HTR-8/SVneo (cell line): ENCODE results near the gene LIN7B.

Experiments
- DNase-seq: peaks from one replicate; pipeline ENCODE4 v3.0.0; 2011; ENCODE audit warnings: low spot score, mixed read lengths; ENCODE audit not compliant: insufficient read length
- FAIRE-seq: peaks from 2 replicates; lab custom pipeline; 2011; peaks lifted over from hg19 to GRCh38; lab: Jason Lieb, UNC

LIN7B gene

DNA sequence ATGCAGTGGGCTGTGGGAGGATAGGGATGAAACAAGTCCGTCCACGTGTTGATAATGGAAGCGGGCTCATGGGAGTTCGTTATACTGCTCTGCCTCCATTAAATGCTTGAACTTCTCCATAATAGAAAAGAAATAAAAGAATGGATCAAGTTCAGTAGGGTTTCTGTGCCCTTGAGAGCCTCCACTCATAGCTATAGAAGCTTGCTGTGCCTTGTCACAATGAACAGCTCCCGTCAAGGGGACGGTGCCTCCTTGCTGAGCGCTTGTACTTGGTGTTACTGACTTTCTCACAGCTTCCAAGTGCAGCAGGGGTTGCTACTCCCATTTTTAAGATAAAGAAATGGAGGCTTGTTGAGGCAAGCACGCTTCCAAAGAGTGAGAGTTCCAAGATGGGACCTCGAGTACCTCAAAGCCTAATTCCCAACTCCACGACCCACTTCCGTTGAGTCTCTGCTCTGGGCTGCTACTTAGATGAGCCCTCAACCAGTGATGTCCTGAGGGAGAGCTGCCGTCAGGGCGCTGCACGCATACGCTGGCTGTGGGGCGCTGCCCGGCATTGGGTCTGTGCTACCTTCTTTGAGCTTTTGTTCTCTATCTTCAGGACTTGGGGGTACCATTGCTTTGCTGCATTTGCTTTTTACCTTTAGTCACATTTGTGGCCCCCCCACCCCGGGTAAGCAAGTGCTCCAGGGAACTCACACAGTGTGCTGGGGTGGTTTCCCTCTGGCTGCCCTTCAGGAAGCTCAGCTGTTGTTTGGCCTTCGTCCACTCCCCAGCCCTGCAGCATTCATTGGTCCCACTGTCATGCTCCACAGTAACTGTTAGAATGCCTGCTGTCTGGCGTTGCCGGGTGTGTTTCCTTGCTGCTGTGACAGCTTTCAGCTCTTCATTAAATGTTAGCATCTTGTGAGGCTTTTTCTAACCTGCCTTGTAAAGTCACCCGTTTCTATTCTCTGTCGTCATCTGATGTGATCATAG is 19.4 kb upstream of the LIN7B start:
- DNase-seq, result no peak
- FAIRE-seq, result no peak

DNA sequence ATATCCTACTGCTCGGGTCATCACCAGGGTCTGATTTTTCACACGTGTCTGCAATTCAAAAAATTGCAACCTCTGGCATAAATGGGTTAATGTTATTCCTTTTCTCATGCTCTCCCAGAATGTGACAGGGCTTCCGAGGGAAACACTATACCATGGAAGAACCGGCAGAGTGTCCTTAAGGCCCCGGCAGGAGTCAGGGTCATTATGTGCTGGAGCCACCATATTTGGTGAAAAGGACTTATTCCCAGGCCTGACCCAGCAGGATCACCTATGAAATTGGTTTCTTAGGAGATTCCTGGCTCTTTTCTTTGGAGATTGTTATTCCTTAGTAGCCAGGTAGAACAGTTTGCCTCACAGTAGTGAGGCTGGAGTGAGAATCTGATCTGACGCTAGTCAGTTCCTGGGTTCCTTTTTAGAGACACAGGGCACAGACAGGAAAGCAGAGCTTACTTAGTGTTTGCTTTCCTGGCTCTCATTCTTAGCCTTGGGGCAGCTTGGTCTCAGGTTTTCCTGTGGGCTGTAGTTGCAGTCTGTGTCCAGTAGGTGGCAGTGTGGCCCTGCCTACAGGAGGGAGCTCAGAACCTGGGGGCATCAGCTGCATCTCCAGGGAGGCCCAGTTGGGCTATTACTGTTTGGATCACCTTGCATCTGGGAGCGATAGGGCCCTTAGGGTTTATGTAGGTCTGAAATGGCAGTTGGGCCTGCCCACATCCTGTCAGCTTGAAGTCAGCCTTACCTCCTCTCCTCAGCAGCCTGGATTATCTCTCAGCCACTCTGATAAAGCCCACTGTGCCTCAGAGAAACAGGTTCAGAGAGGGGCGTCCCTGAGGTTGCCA is 16.5 kb upstream of the LIN7B start:
- DNase-seq (peak; percentile 71), FAIRE-seq (peak; percentile 52)

DNA sequence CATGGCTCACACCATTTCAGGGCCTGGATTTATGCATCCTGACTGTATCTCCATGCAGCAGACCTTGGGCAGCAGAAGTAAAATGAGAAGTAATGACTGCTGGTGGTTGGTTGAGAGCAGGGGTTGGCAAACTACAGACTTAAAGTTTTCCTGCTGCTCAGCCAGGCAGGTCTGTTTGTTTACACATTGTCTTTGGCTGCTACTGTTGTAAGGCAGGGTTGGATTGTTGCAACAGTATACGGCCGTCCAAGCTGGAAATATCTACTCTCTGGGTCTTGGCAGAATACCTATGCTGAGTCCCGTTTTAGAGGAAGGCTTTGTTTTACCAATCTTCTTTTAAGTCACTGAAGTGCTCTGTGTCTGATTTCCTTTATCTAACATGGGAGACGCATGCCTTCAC is 15.4 kb upstream of the LIN7B start:
- DNase-seq (no peak), FAIRE-seq (no peak)

DNA sequence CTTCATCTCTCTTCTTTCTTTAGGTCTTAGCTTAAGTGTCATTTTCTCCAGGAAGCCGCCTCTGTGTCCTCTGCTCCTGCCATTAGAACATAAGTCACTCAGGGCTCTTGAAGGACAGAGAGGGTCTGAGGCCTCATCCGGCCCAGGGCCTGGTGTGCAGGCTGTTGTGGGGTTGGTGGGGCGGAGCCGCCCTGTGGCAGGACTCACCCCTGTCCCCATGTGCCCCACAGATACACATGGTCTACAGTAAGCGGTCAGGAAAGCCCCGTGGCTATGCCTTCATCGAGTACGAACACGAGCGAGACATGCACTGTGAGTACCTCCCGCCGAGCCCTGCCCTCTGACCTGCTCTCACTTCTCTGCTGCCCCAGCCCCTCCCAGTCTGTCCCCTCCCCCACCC is 13.0 kb upstream of the LIN7B start:
- FAIRE-seq, result no peak
- DNase-seq, result no peak

DNA sequence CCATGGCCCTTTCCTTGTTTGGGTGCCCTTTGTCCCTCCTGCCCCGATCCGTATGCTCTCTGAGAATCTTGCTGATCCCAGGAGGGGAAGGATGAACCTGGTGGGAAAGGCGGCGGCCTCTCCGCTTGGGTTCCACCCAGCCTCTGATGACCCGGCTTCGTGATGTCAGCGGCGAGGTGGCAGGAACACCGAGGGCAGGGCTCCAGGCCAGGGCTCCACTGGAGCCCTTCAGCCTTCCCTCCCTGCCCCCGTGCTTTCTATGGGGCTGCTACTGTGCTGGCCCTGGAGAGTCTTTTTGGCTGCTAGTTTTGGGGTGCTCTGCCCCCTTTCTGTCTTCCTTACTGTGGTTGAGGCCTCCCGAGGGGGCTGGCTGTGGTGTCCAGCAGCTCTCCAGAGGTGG is 11.9 kb upstream of the LIN7B start:
- FAIRE-seq, result no peak
- DNase-seq, result no peak

DNA sequence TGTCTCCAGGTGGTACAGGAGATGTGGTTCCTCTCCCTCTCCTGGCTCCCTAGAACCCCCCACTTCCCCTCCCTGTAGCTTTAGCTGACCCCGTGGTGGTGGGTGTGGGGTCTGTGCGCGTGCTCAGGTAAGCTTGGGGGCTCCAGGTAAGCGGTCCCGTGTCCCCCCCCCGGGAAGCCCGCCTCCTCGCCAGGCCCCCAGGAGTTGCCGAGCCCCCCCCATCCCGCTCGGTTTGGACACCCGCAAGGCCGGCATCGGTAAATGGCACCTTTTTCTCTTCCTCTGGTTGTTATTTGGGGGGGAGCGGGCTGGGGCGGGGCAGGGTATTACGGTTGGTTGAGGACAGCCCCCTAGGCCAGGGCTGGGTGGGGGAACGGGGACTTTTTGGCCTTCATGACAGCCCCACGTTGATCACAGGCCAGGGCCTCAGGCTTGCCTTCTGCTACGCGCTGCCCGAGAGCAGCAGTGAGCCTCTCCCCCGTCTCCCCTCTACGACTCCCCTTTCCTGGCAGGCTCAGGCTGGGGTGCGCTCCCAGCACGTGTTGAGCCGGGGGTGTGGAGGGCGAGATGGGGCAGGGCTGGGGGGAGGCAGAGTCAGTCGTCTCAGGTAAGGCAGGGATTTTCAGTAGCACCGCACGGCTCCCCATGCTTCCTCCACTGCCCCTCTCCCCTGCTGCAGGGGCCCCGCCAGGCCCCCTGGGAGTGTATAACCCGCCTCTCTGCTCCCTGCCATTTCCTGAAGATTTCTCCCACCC is 10.7 kb upstream of the LIN7B start:
- FAIRE-seq, result no peak
- no peak for DNase-seq

DNA sequence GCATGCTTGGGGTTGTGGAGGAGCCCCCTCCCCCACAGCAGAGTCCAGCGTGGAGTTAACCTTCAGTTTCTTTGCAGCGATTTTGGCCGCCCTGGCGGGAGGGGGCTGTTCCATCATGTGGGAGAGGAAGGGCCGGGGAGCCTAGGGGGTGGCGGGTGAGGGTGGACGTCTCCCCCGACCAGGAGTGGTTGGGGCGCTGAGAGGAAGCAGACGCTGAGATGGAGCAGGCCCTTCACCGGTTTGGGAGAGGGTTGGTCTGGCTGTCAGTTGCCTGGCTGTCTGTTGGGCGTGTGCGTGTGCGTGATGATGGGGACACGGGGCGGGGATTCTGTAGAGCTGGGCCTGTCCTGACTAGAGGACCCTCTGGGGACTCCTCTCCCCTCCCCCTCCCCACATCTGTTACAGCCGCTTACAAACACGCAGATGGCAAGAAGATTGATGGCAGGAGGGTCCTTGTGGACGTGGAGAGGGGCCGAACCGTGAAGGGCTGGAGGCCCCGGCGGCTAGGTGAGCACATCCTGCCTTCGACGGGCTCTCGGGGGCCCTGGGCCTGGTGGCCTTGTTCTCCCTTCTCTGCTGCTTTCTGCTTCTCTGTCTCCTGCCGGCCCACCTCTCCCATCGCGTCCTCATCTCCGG is 9.8 kb upstream of the LIN7B start:
- FAIRE-seq, result no peak
- DNase-seq, result no peak

DNA sequence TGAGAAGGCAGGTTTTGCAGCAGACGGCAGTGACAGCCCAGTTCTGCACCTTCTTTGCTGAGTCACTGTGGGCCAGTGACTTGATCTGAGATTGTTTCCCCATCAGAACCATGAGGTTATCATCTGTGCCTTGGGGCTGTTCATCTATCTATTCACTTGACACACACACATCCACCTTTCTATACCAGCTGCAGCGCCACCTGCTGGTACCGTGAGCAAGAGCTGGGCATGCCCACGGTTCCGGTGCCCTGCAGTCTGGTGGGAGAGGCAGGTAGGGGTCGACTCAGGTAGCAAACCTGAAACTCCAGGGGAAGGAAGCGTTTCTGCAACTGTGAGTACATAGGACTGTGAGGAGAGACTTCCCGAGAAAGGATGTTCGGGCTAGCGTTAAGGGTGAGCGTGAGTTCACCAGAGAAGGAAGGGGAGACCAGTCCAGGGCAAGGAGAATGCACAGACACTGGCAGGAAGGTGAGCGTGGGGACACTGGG is 7.5 kb upstream of the LIN7B start:
- FAIRE-seq (peak; percentile 83), DNase-seq (peak; percentile 41)

DNA sequence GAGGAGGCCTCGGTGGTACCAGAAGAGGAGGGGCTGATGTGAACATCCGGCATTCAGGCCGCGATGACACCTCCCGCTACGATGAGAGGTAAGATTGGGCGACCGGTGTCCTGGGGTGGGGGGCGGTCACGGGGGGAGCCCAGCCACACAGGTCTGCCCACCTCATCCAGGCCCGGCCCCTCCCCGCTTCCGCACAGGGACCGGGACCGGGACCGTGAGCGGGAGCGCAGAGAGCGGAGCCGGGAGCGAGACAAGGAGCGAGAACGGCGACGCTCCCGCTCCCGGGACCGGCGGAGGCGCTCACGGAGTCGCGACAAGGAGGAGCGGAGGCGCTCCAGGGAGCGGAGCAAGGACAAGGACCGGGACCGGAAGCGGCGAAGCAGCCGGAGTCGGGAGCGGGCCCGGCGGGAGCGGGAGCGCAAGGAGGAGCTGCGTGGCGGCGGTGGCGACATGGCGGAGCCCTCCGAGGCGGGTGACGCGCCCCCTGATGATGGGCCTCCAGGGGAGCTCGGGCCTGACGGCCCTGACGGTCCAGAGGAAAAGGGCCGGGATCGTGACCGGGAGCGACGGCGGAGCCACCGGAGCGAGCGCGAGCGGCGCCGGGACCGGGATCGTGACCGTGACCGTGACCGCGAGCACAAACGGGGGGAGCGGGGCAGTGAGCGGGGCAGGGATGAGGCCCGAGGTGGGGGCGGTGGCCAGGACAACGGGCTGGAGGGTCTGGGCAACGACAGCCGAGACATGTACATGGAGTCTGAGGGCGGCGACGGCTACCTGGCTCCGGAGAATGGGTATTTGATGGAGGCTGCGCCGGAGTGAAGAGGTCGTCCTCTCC is 6.3 kb upstream of the LIN7B start:
- no peak for FAIRE-seq
- no peak for DNase-seq

DNA sequence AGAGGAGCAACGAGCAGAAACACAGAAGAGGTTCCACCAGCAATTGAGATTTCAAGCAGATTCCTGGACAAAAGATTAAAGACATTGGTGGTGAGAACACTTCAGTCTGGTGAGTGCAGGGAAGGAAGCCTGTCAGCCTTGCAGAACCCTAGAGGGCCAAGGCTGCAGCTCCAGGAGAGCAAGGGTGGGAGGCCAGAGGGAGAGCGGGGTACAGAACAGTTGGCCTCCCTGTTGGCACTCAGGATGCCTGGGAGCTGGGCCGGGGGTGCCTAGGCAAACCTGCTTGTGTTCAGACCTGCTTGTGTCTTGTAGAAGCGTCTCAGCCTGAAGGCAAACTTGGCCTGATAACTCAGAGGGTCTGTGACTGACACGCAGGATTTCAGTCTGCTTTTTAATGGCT is 5.1 kb upstream of the LIN7B start:
- DNase-seq (no peak), FAIRE-seq (no peak)

DNA sequence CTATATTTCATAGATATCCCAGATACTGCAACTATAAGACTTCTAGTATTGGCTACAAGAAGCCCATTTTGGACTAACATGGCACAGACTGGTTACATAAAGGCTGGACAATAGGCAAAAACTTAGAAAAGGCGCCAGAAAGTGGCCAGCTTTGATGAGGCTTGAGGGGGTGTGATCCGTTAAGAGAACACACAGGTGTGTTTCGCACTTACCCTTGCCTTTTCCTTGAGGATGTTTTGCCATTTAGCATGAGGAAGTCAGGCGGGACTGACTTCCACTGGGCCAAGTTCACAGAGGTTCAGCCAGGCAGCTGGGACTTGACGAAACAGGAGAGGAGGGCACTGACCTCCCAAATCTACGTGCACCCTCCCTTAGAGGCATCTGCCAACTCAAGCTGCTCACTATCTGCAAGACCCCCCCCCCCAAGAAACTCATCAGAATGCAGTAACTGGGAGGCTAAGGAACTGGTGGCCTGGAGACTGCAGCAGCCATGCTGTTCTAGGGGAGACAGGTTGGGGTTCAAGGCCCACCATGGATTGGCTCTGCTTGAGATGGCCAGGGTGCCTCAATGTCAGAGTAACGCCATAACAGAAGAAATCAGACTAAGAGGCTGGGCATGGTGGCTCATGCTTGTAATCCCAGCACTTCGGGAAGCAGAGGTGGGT is 4.5 kb upstream of the LIN7B start:
- FAIRE-seq (no peak), DNase-seq (no peak)

DNA sequence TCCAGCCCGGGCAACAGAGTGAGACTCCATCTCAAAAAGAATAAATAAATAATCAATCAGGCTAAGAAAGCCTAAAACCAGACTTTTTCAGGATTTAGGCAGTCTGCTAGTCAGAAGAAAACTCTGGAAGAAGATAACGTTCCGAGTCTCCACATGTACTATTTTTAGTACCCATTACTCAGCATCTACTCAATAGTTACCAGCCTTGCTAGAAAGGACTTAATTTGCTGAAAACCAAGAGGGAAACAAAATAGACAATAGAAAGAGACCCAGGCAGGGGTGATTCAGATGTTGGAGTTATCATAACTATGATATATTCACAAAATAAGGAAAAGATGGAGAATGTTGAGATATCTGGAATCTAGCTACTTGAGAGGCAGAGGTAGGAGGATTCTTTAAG is 3.6 kb upstream of the LIN7B start:
- DNase-seq (no peak), FAIRE-seq (no peak)

DNA sequence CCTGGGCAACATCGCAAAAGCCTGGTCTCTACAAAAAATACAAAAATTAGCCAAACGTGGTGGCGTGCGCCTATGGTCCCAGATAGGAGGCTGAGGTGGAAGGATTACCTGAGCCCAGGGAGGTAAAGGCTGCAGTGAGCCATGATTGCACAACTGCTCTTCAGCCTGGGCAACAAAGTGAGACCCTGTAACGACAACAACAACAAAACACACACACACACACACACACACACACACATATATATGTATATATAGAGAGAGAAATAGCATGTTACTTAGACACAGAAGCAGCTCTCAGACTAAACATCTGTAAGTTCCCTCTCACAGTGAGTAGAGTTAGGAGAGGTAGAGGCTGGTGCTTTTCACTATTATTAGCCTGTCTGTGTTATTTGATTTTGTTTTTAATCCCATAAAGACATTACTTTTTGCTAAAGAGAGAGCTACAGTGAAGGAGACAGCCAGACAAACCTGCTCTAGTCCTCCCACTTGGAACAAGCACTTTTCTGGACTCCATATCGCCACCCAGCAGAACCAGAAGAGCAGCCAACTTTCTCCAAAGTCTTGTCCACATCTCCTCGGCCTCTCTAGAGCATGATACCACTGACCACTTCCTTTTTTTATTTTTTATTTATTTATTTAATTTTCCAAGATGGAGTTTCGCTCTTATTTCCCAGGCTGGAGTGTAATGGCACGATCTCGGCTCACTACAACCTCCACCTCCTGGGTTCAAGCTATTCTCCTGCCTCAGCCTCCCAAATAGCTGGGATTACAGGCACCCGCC is 2.8 kb upstream of the LIN7B start:
- DNase-seq (no peak), FAIRE-seq (no peak)

DNA sequence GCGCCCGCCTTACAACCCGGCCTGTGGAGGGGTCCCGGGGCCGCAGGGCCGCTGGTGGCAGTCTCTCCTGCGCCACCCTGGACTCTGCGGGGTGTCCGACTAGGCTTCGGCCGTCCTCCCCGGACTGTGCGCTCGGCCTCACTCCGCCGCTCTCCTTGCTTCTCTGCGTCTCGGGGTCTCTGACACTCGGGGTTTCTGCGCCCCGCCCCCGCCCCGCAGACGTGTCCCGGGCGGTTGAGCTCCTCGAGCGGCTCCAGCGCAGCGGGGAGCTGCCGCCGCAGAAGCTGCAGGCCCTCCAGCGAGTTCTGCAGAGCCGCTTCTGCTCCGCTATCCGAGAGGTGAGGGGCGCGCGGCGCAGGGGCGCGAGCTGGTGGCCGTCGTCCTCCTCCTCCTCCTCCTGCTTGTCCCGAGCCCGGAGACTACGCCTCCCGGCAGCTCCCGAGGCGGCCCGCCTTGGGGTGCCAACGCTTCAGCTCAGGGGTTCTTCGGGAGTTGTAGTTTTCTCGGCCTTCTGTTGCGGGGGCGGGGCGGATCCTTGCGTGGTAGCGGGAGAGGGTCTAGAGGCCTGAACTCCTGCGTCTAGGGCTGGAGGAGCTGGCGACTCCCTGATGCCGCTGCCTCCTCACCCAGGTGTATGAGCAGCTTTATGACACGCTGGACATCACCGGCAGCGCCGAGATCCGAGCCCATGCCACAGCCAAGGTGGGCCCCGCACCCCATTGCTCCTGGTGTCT is 627 bp downstream of the LIN7B start:
- no peak for FAIRE-seq

DNA sequence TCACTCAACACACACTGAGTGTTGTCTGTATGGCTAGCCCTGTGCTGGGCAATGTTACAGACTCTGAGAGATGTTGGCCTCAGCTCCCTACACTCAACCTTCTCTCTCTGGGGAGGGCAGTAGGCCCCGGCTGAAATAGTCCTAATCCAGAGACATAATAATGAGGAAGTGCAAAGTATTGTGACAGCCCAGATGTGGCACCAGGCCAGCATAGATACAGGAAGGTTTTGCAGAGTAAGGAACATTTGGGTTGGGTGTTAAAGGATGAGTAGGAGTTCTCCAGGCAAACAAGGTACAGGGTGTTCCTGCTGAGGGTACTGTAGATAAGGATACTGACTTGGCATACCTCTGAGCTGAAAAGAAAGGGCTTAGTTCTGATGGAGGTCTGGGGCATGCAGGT is 2.4 kb downstream of the LIN7B start:
- no peak for DNase-seq
- FAIRE-seq, result no peak

More for the DNA sequence above, 627 bp downstream of the LIN7B start:
- DNase-seq, result peak; percentile 36

DNA sequence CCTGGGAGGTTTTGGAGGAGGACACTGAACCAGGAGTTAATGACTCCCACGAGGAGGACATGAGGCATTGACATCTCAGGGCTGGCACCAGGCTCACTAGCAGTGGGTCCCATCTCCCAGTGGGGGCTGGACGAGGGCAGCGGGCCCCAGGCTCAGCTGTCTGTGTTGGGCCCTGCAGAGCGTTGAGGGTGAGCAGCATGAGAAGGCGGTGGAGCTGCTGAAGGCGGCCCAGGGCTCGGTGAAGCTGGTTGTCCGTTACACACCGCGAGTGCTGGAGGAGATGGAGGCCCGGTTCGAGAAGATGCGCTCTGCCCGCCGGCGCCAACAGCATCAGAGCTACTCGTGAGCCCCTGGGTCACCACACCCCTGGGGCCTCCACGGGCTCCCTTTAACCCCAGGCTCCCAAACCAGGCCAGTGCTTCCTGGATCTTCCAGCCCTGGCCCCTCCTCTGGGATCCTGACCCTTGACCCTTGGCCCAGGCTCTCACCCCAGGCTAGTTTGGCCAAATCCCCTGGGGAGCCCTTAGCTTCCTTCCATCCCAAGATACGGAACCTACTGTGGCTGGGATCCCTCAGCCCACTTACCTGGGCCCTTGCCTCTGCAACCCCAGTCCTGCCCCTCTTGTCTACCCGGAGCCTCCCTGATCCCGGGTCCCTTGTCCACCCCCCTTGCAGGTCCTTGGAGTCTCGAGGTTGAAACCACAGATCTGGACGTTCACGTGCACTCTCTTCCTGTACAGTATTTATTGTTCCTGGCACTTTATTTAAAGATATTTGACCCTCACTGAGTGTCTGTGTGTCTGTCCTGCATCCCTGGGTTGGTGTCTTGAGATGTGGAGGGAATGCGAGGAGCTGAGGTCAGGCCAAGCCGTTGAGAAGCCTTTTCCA is 3.8 kb downstream of the LIN7B start:
- no peak for DNase-seq
- no peak for FAIRE-seq
